Measurements from ENCODE around the gene SLAIN1.

The SLAIN1 gene

DNA sequence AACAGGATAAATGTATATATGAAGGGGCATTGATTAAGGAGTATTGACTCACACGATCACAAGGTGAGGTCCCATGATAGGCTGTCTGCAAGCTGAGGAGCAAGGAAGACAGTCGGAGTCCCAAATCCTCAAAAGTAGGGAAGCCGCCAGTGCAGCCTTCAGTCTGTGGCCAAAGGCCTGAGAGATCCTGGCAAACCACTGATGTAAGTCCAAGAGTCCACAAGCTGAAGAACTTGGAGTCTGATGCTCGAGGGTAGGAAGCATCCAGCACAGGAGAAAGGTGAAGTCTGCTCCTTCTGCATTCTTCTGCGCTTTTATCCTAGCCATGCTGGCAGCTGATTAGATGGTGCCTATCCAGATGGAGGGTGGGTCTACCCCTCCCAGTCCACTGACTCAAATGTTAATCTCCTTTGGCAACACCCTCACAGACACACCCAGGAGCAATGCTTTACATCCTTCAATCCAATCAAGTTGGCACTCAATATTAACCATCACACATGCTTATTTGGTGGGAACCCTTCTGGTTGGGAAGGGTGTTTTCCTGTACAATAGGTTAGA, 55.1 kb downstream of the SLAIN1 start:
- DNase-seq, result no peak

DNA sequence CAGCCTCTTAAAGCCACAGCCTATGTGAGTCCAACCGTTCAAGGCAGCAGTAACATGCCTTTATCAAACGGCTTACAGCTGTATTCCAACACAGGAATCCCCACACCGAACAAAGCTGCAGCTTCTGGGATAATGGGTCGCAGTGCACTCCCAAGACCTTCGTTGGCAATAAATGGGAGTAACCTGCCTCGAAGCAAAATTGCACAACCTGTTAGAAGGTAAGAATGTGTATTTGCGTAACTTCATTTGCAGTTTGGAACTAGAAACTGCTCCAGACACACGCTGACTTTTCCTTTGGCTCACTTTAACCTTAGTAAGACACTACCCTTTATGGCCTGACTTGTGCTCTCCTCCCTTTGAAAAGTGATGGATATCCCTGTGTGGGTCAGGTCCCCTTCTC, 63.4 kb downstream of the SLAIN1 start:
- DNase-seq, result no peak

DNA sequence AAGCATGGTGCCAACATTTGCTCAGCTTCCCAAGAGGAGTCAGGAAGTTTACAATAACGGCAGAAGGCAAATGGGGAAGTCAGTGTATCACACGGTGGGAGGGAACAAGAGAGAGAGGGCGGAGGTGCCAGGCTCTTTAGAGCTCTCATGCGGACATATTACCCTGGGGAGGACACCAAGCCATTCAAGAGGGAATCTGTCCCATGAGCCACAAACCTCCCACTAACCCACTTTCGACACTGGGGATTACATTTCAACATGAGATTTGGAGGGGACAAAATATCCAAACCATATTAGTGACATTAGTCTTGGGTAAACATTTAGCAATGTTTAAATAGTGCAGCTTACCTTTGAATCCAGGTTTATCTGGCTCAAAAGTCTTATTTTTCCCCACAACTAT, 69.9 kb downstream of the SLAIN1 start:
- DNase-seq, result no peak

DNA sequence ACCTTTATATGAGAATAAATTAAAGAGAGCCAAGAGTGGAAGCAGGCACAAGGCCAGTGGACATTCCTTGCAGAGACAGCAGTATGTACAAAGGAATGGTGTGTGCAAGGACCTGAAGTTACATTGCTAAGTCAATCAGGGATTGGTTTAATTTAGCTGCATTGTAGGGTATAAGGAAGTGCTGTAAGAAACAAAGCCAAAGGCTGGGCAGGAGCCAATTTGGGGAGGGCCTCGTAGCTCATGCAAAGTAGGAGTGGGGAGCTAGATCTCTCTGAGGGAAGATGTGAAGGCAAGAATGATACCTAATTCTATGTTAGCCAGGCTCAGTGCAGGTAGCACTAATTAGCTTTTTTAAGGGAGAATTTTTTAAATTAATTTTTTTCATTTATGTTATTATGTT, 76.7 kb downstream of the SLAIN1 start:
- DNase-seq, result no peak

DNA sequence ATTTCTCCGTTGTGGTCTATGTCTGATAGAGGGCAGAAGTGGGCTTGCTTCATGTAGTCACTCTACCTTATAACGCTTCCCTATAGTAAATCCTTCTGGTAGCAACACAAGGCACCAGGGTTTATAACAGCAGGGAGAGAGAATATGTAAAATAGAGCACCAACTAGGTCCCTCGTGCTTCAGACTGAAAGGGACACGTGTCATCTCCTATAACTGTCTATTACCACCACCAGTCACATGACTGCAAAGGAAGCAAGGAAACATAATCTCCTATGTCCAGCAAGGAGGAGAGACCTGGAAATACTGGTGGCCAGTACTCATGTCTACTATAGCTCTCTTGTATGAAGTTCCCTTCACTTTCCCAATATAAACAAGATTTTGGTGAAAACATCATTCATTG, 79.2 kb downstream of the SLAIN1 start:
- DNase-seq, result no peak

DNA sequence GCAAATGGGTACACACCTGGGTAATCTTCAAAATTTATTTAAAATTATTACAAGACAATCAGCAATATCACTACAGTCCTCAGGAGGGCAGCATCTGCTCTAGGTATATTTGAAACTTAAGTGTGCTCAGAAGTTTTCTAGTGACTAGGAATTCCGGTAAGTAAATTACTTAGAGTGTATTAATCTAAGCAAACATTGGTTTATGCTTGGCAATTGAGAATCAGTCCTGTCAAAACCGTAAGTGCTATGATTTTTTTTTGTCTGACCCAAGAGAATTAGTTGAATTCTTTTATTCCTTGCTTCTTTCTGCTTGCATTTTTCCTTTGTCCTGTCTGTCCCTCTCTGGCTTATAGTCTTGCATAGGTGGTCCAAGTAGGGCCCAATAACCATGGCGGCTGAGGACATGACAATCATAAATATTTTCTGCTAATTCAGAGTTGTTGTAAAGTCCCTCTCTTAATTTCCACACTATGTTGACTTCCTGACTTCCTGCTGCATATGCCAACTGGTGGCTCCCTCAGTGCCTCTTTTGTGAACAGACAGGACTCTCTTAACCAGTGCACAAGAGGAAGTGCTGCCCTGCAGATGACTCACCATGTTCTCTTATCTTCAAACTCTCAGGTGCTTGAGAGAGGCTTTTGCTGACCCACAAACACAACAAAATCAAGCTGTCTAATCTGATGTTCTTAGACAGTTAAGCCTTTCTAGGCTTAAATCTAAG, 82.2 kb downstream of the SLAIN1 start:
- DNase-seq, result no peak

DNA sequence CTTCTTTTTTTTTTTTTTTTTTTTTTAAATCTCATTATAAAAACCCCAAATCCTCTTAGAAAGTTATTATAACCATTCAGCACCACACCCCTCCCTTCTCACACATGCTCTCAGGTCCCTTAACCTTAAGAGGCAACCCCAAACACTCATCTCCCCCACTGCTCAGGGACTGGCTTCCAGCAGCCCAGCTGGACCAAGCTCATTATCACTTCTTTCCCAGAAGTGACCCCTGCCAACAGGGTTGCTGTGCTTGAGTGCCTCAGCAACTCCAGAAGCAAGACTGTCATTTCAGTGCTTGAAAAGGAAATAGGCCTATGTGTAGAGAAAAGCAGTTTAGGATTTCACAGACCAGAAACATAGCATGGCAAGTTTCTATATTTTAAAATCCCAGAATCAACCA, 84.3 kb downstream of the SLAIN1 start:
- DNase-seq, result no peak

DNA sequence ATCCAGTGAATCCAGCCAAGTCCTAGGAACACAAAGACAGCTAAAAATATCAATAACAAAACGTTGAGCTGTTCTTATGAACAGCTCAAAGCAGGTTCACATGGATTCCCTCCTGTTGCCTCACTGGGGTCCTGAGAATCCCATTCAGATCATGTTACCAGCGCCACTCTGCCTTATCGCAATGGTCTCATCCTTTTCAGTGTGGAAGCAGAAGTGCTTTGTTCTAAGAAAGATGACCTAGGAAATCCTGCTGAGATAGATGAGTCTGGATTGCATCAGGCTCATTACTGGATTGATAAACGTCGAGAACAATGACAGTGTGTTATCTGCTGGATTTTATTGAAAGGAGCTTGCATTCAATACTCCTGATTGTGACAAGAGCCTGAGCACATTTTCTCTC, 87.0 kb downstream of the SLAIN1 start:
- no peak for DNase-seq

DNA sequence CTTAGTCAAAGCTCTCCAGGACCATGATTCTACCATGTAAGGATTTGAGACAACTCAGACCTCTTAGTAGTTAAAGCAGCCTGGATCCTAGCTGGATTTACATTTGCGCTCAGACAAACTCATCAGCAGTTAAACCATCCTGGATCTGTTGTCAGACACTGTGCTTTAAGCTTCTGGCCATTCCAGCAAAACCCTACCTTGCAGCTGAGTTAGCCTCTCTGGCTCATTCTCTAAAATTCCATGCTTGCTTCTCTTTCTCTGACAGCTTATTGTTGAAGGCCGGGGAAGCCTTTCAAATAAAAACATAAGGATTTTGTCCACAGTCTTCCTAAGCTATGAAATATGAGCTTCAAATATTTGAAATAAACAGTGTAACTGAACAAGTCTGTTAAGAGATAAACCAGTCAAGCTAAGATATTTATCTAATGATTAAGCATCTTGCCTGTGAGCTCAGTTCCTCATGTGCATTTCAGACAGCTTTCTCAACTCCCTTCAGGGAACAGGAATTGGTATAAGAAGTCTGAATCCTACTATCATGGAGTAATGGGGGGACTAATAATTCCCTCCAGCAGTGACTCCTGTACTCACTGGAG, 89.3 kb downstream of the SLAIN1 start:
- DNase-seq, result no peak

DNA sequence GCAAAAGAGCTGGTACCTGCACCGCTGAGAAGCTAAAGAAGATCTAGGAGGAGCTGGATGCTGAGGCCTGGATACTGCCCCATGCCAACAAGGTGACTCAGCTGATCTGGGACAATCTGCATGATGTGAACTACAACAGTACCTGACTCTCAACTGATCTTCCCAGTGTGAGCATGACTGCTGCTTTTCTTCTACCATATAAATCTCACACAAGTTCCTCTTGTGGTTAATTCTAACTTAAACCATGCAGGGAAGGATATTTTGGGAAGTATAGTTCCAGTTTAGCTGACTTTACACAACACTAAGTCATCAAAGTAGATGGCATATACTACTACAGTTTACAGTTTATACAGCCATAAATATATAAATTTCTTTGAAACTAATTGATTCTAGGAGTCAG, 91.9 kb downstream of the SLAIN1 start:
- DNase-seq, result no peak

DNA sequence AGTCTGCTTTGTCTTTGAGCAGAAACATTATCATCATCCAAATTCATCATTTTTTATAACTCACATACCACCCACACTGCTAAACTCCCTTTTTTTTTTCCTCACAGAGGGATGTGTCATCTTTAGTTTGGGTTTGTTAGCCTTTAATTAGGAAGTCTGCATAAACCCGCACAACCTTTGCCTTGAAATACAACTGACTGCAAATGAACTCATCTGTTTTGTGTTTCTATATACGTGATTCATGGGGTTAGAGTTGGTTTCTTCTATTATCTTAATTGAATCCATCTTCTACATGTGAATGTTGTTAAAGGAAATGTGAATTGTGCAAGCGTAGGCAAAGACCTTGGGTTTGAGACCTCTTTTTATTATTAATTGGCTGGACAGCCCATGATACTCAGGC, 102.7 kb downstream of the SLAIN1 start:
- DNase-seq, result no peak

DNA sequence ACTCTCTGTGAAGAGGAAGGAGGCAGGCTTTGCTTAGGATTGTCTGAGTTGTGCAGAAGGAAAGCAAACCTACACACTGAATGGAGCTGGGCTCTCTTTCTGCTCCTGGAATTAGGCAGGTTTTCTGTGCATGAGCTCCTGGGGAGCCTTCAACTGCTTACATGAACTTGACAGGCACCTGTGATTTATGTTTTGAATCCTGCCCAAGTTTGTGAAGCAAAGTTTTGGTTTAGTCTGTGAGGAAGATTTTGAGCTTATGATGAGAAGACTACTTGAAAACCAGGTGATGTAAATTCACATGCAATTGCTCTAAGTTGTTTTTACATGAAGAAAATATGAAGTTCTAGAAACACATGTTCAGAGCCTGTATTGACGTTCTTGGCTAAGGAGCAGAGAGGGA, 109.0 kb downstream of the SLAIN1 start:
- DNase-seq, result no peak

DNA sequence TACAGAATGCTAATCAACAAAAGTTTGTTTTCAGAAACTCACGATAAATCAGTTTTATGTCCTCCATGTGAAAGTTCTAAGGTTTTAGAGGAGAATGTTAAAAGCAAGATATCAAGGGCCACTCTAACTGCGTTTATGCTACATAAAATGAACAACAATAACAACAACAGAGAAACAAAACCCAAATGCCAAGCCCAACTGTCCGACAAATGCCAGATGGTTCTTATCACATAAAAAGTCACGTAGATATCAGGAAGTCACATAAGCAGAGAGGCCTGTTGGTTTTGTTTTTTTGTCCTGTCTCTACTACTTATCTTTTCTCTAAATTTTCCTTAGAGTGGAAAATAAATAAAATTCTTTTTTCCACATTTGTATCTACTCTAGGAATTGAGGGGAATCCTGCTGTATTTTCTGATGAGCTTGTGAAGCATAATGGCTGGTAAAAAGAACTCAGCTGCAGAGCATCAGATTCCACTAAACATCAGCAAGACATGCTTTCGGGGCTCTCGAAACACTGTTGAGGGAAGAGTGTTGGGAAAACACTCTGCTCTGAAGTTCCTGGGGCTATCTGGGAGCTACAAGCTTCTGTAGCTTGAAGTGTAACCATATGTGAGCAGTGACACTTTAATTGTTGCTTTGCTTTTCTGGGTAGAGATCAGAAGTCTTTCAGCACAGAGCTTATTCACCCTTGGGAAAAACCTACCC, 110.1 kb downstream of the SLAIN1 start:
- no peak for DNase-seq

DNA sequence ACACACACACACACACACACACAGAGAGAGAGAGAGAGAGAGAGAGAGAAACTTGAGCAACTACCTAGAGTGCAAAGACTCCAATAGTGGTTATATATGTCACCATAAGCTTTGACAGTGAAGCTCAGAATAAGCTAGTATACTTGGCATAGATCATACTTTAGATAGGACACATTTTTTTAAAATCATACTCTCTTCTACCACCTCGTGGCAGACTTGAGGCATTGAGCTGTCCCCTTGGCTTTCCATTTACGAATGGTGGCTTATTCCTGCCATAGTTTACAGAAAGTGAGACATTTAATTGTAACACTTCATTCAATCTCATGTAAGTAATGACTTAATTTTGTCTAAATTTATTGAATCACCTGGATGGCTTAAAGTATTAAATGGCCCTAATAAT, 112.9 kb downstream of the SLAIN1 start:
- DNase-seq, result no peak

DNA sequence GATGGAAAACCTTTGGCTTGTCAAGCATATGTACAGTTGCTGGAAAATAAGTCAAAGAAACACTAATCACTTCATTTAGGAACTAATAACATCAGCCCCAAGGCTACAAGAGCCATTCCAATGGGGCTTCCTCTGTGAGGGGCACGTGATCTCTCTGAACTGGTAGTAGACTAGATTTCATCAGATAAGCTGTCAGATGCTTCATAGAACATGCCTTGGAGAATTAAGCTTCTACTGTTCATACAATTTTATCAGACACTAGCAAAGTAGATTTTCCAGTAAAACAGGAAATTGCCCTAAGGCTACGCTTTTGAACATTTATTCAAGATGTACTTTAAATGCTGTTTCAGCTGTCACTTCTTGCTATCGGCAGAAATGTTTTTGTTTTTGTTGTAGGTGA, 113.4 kb downstream of the SLAIN1 start:
- no peak for DNase-seq

DNA sequence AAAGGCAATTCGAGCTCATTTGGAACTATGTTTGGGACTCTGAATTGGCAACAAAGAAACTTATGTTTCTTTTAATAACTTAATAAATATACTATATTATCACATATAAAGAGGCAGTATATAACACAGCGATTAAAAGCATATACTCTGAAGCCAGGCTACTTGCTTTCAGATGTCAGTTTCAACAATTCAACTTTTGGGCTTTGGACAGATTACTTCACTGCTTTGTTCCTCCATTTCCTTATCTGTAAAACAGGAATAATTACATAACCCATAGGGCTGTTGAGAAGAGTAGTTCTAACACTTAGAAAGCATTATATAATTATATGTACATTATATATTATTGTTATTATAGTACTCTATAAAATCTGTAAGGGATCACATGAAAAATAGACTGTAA, 113.9 kb downstream of the SLAIN1 start:
- no peak for DNase-seq

DNA sequence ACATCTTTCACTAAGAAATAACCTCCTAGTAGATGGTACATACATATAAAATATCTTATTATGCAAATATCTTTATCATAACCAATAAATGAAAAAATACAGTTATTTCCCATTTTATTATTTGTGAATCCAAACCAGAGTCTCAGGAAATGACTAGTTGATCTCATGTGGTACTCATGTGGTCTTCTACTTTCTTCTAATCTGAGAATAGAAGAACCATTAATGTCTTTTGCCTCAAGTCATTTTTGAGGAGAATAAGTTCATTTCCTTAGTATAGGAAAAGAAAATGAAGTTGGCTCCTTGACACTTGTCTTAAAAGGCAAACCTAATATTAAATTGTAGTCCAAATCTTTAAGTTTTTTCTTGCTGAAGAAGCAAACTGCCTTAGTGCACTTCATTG, 114.5 kb downstream of the SLAIN1 start:
- no peak for DNase-seq

Data from activated CD8-positive, alpha-beta memory T cell treated with anti-CD3 and anti-CD28 coated beads for 24 hours (primary cell).